Body of pancreas (tissue), 4 donors: ENCODE results near the gene COX11. TPM values are rescaled to one million over a fixed set of nuclear protein-coding genes. Genes with fewer than 3 reads are reported as not detected.

ENCODE experiments used
- ATAC-seq: fragments of 150-250 bp; one replicate; pipeline ENCODE4 v1.9.1; 2016
- DNase-seq, 4 donors: peaks; one replicate each; pipeline ENCODE4 v3.0.0-alpha.2; 2019
- H3K27ac ChIP-seq, 4 donors: fragments of 200-600 bp; sonication (generic); 1 replicate in 3 of 4; 2 replicates in 1 of 4; pipeline versions ENCODE4 v1.5.1 to v1.6.1; 2016 to 2019; ENCODE audit warnings: mild to moderate bottlenecking in 1 of 4, mixed read lengths in 1 of 4, moderate library complexity in 1 of 4
- H3K27me3 ChIP-seq, 2 donors: fragments of 200-600 bp; sonication (generic); one replicate each; pipeline ENCODE4 v1.6.0; 2016; ENCODE audit warnings: mild to moderate bottlenecking in 1 of 2
- H3K36me3 ChIP-seq, 2 donors: fragments of 200-600 bp; sonication (generic); replicated peaks in 1 of 2; 2 replicates each; pipeline ENCODE4 v1.5.1; 2016; ENCODE audit warnings: low read depth in 2 of 2; ENCODE audit not compliant: insufficient read depth in 1 of 2
- H3K4me1 ChIP-seq: fragments of 200-600 bp; sonication (generic); one replicate; pipeline ENCODE4 v1.6.0; 2016
- H3K4me3 ChIP-seq, 2 donors: fragments of 200-600 bp; sonication (generic); 1 replicate in 1 of 2; 2 replicates in 1 of 2; pipeline ENCODE4 v1.5.1; 2016 to 2019
- H3K9me3 ChIP-seq, 3 donors: fragments of 200-600 bp; sonication (generic); 1 replicate in 2 of 3; 2 replicates in 1 of 3; pipeline ENCODE4 v1.5.1; 2016
- CTCF ChIP-seq, 7 experiments: fragments of 450-650 bp in 4 of 7; fragments of 200-600 bp in 3 of 7; sonication (generic) in 3 of 7; IDR thresholded peaks; one replicate each; pipeline ENCODE4 v1.5.1; 2016 to 2019; ENCODE audit warnings: antibody characterized with exemption in 7 of 7
- POLR2A ChIP-seq, 3 donors: fragments of 450-650 bp; IDR thresholded peaks; one replicate each; pipeline ENCODE4 v1.6.1; 2016; ENCODE audit warnings: antibody characterized with exemption in 3 of 3, mild to moderate bottlenecking in 2 of 3
- WGBS, 2 donors: methylation state at CpG; one replicate each; pipeline ENCODE4 v1.1.5; 2017; 5-methylcytosine and 5-hydroxymethylcytosine counted together
- intact Hi-C: fragments of 100-400 bp; cut with DNase I; formaldehyde crosslinking; loops from one replicate; pipeline ENCODE4 v1.15.1; 2023
- total RNA-seq, 2 donors: library from RNA; depleted of rRNA; stranded (reverse); fragments of >200 nt; gene quantifications; one replicate each; pipeline ENCODE4 v1.1.0, GENCODE V29; 2016

The COX11 gene
- total RNA-seq, 2 donors from 2014 or later = 19.8 to 30.1 TPM

DNA sequence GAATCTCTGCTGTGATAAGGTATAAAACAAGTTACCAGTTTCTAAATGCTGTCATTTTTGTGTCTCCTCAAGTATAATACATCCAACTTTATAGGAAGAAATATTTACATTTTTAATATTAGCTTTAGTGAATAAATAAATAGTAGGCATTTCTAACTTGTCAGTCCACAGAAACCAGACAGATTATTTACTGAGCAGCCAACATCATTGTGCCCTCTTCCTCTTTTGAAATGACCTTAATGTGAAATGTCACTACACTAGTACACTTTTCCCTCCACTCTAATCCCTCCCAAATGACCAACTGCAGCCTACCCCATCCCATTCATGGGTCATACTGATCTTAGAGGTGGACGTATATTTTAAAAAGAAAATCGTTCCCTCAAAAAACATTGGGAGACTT, 9.3 kb upstream of the COX11 start:
- Histone ChIP-seq H3K36me3 (no peaks in the 10 kb centered on the region), H3K4me3 (no peak overlapping the region), H3K27ac (no peak overlapping the region), H3K4me1 (peaks cover 4% of the 10 kb centered on the region), H3K9me3 (no peaks in the 10 kb centered on the region), H3K27me3 (no peaks in the 10 kb centered on the region)
- intact Hi-C loops = no loop called here
- no peak for DNase-seq
- TF ChIP-seq CTCF (IDR thresholded peaks at IDR 0.05) (no peak), POLR2A (IDR thresholded peaks at IDR 0.05) (no peak)
- no peak for ATAC-seq
- WGBS, 2 donors = 80 to 86% methylated on average over 2 of the region's 2 CpGs

DNA sequence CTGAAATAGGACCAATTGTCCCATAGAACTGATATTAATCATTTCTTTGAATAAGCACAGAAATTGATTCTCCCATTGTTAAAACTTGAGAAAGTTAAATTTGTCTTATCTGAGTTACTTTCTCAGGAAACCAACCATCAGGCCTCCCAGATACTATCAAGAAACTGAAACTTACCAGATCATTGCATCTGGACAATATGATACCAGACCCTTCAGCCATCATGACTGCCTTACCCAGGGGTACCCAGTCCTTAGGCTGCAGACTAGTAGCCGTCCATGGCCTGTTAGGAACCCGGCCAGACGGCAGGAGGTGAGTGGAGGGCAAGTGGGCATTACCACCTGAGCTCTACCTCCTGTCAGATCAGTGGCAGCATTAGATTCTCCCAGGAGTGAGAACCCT, 7.9 kb upstream of the COX11 start:
- TF ChIP-seq CTCF (IDR thresholded peaks at IDR 0.05) (no peak), POLR2A (IDR thresholded peaks at IDR 0.05) (no peak)

GRCh38 chr17:54974759-54975158, 6.3 kb upstream of the COX11 start:
- DNase-seq = no peak
- Histone ChIP-seq H3K4me3 (no peak overlapping the region), H3K4me1 (peaks cover 24% of the 10 kb centered on the region), H3K36me3 (no peaks in the 10 kb centered on the region), H3K9me3 (no peaks in the 10 kb centered on the region), H3K27ac (no peak overlapping the region), H3K27me3 (no peaks in the 10 kb centered on the region)
- intact Hi-C loops = no loop called here
- no peak for ATAC-seq
- TF ChIP-seq CTCF (IDR thresholded peaks at IDR 0.05) (no peak), POLR2A (IDR thresholded peaks at IDR 0.05) (no peak)
- 67 to 77% methylated on average over 3 of the region's 3 CpGs for WGBS, 2 donors

More for the DNA sequence above, 7.9 kb upstream of the COX11 start:
- Histone ChIP-seq H3K27ac (no peak overlapping the region), H3K36me3 (no peaks in the 10 kb centered on the region), H3K4me1 (peaks cover 9% of the 10 kb centered on the region), H3K27me3 (no peaks in the 10 kb centered on the region), H3K4me3 (no peak overlapping the region), H3K9me3 (no peaks in the 10 kb centered on the region)
- DNase-seq = no peak
- intact Hi-C loops = no loop called here
- WGBS, 2 donors = 90% methylated on average over 3 of the region's 3 CpGs
- no peak for ATAC-seq

- DNase-seq (no peak), ATAC-seq (no peak)
- TF ChIP-seq POLR2A (IDR thresholded peaks at IDR 0.05) (no peak), CTCF (IDR thresholded peaks at IDR 0.05) (no peak)
- H3K36me3 ChIP-seq = no peaks in the 10 kb centered on the region
- H3K9me3 ChIP-seq = no peaks in the 10 kb centered on the region
- no peaks in the 10 kb centered on the region for H3K27me3 ChIP-seq
- H3K27ac ChIP-seq = no peak overlapping the region
- intact Hi-C loops = no loop called here
- no peak overlapping the region for H3K4me3 ChIP-seq
- WGBS, 2 donors = 63% methylated on average over 3 of the region's 3 CpGs
- peaks cover 31% of the 10 kb centered on the region for H3K4me1 ChIP-seq
Measured at GRCh38 chr17:54972406-54973138, 4.1 kb upstream of the COX11 start.

DNA sequence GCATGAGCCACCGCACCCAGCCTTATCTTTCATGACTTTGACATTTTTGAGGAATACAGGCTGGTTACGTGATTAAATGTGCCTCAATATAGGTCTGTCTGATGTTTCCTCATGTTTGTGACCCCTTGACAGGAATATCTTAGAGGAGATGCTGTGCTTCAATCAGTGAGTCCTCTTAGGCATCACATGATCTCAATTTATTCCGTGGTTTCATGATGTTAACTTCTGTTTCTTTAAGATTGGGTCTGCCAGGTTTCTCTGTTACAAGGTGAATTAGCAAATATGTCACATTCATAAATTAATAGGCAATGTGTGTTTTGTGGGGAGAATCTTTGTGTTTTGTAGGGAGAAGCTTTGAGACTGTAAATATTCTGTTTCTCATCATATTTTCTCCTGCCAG, 3.4 kb upstream of the COX11 start:
- ATAC-seq (no peak), DNase-seq (no peak)
- 86 to 91% methylated on average over 3 of the region's 3 CpGs for WGBS, 2 donors
- no peak overlapping the region for H3K27ac ChIP-seq
- no peaks in the 10 kb centered on the region for H3K36me3 ChIP-seq
- no peaks in the 10 kb centered on the region for H3K27me3 ChIP-seq
- peaks cover 35% of the 10 kb centered on the region for H3K4me1 ChIP-seq
- H3K9me3 ChIP-seq = no peaks in the 10 kb centered on the region
- intact Hi-C loops = no loop called here
- no peak overlapping the region for H3K4me3 ChIP-seq
- TF ChIP-seq POLR2A (IDR thresholded peaks at IDR 0.05) (no peak), CTCF (IDR thresholded peaks at IDR 0.05) (no peak)
